DMS 273 (cell line): Measurements from ENCODE around the gene COG5.

Experiments
- DNase-seq: peaks from one replicate; lab custom pipeline; 2025; ENCODE audit not compliant: unreplicated experiment; lab: John Stamatoyannopoulos, UW

Gene COG5

GRCh38 chr7:107506674-107507339, 56.9 kb downstream of the COG5 start:
- peak; percentile 90 for DNase-seq

- peak; percentile 90 for DNase-seq
Observed at GRCh38 chr7:107505997-107506673, 57.6 kb downstream of the COG5 start.

DNA sequence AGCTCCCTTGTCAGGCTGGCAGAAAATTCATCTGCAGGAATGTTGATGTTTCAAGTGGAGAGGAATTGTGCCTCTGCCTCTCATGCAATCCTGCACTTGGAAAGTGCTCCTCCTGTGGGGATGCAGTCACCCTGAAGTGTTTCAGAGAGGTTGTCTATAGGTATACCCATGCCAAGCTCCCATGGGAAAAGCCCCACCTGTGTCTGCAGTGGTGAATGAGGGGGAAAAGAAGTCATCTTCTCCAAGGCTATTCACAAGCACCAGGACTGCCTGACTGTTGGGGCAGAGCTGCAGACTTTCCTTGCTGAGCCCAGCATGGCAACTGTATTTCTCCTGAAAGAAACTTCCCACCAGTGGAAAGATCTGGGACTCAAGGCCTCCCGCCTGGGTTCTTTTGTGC, 58.4 kb downstream of the COG5 start:
- no peak for DNase-seq

GRCh38 chr7:107503687-107504086, 60.0 kb downstream of the COG5 start:
- no peak for DNase-seq

GRCh38 chr7:107502797-107503196, 60.9 kb downstream of the COG5 start:
- no peak for DNase-seq

GRCh38 chr7:107502154-107502553, 61.6 kb downstream of the COG5 start:
- DNase-seq, result no peak

DNA sequence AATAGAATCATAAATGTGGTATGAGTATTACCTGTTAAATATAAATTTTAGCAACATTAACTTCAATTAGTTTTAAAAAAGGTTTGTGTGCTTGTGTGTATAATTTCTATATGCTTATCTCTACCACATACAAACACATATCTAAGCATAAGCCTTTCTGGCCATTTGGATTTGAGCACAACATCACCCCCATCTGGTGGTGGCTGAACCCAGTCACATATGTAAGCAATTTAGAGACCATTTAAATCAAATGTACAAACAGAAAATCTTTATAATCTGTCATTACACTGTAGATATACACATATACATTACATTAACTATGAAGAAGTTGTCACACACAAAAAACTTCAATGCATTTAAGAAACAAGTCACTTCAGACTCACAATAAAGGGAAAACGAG, 62.1 kb downstream of the COG5 start:
- peak; percentile 75 for DNase-seq

DNA sequence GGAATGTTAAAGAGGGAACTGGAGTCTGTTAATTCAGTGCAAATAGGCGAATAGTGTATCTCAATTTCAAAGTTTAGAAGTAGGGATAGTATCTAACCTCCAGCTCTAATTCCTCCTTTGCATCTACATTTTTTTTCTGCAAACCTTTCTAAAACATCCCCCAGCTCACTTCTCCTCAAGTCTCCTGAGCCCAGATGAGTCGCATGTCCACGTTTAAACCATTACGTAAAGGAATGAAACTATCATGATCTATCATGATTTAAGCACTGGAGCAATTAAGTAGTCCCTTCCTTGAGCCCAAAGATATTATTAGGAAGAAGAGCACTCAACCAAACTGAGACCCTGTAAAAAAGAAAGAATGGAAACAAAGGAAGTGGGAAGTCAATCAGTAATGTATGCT, 64.0 kb downstream of the COG5 start:
- DNase-seq, result no peak

GRCh38 chr7:107495516-107495915, 68.2 kb downstream of the COG5 start:
- no peak for DNase-seq

GRCh38 chr7:107494884-107495283, 68.8 kb downstream of the COG5 start:
- no peak for DNase-seq

- DNase-seq, result no peak
Observed at GRCh38 chr7:107494315-107494751, 69.4 kb downstream of the COG5 start.

- DNase-seq, result no peak
Observed at GRCh38 chr7:107492875-107493274, 70.8 kb downstream of the COG5 start.

- DNase-seq, result no peak
Observed at GRCh38 chr7:107486041-107486440, 77.7 kb downstream of the COG5 start.

DNA sequence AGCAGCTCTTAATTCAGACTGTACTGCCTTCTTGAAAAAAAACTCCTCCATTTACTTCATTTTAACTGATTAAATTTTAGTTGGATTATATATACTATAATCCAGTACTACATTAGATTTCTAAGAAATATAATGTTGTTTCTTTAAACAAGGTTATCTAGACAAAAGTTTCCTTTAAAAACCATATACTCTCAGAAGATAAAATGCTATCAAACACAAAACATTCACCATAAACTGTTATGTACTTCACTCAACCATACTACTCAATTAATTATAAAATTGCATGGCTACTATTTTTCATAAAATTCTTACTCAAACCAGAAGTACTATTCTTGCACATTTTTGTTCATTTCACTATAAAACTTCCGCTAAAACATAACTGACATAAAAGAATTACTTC, 81.1 kb downstream of the COG5 start:
- DNase-seq, result no peak

DNA sequence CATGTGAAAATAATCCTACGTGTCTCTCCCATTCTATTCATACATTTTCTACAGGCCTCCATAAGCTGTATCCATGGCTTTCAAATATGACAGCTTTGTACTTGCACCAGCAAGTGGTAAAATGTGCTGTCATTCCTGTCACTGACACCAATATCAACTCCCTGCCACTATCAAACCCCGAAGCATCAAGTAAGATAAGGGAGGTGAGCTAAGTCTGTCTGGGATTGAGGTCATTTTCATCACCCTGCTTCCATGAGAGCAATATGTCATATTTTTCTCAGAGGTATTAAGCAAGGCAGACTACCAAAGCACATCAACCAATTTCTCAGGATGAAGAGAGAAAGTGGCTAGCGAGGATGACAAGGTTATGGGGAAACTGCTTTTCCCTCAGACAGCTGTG, 82.8 kb downstream of the COG5 start:
- DNase-seq, result no peak

- no peak for DNase-seq
Observed at GRCh38 chr7:107479303-107479702, 84.4 kb downstream of the COG5 start.

- DNase-seq, result no peak
Observed at GRCh38 chr7:107474104-107474521, 89.6 kb downstream of the COG5 start.

GRCh38 chr7:107472116-107472515, 91.6 kb downstream of the COG5 start:
- DNase-seq, result no peak

GRCh38 chr7:107471292-107472070, 92.2 kb downstream of the COG5 start:
- no peak for DNase-seq

- no peak for DNase-seq
Observed at GRCh38 chr7:107469929-107470328, 93.8 kb downstream of the COG5 start, which contains the start of gene GPR22. Gene GPR22, plus strand, starts transcription at chr7:107470057. Its CDS starts 4,004 bp downstream, at chr7:107474061.

- no peak for DNase-seq
Observed at GRCh38 chr7:107468824-107469223, 94.9 kb downstream of the COG5 start.

DNA sequence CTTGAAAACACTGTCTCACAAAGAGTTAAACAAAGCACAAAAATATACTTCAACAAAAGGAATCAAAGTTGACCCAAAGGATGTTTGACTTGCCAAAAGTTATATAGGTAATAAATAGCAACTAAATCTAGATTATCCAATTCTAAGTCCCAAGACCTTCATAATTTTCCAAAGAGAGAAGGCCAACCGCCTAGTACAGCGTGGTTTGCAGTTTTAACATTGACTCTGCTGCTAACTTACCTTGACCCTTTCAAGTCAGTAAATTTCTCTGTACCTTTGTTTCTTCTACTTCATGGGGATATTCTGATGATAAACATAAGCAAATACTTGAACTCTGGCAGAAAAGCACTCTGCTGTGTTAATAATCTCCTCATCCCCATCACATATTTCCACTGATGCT, 95.7 kb downstream of the COG5 start:
- no peak for DNase-seq
